Central memory CD8-positive, alpha-beta T cell (primary cell): Measurements from ENCODE around the gene TNNT2.

Experiments
- ATAC-seq: fragments of 150-1000 bp; cut with Tn5 transposase; replicated peaks from 2 replicates; pipeline ENCODE4 v1.10.0; 2022; ENCODE audit warnings: mild to moderate bottlenecking, moderate FRiP score, moderate number of reproducible peaks; ENCODE audit not compliant: poor library complexity, severe bottlenecking; ENCODE audit errors: extremely low read depth
- DNase-seq, 2 donors: peaks; one replicate each; pipeline ENCODE4 v3.0.0; 2021; ENCODE audit warnings: low spot score in 2 of 2
- H3K27ac Mint-ChIP-seq: one replicate; pipeline ENCODE4 v1.8.0; 2022; ENCODE audit warnings: low read depth, mild to moderate bottlenecking, moderate library complexity, mixed read lengths
- H3K27me3 Mint-ChIP-seq: one replicate; pipeline ENCODE4 v1.8.0; 2022; ENCODE audit warnings: mixed read lengths
- H3K36me3 Mint-ChIP-seq: one replicate; pipeline ENCODE4 v1.8.0; 2022; ENCODE audit warnings: mild to moderate bottlenecking, moderate library complexity, mixed read lengths; ENCODE audit not compliant: insufficient read depth
- H3K4me1 Mint-ChIP-seq: one replicate; pipeline ENCODE4 v1.8.0; 2022; ENCODE audit warnings: mixed read lengths
- H3K4me3 Mint-ChIP-seq: one replicate; pipeline ENCODE4 v1.8.0; 2022; ENCODE audit warnings: mild to moderate bottlenecking, moderate library complexity, mixed read lengths
- H3K9me3 Mint-ChIP-seq: one replicate; pipeline ENCODE4 v1.8.0; 2022; ENCODE audit warnings: mixed read lengths

TNNT2 gene

GRCh38 chr1:201331166-201331565 lies 46.3 kb downstream of the TNNT2 start:
- Mint-ChIP-seq H3K4me1 (no peaks in the 10 kb centered on the region), H3K9me3 (no peaks in the 10 kb centered on the region), H3K36me3 (no peaks in the 10 kb centered on the region), H3K27me3 (no peaks in the 10 kb centered on the region), H3K27ac (no peak overlapping the region), H3K4me3 (no peak overlapping the region)
- DNase-seq: no peak
- ATAC-seq: no peak

- no peaks in the 10 kb centered on the region for H3K4me1 Mint-ChIP-seq
- no peaks in the 10 kb centered on the region for H3K36me3 Mint-ChIP-seq
- H3K4me3 Mint-ChIP-seq: no peak overlapping the region
- no peak for DNase-seq
- no peak overlapping the region for H3K27ac Mint-ChIP-seq
- ATAC-seq: no peak
- H3K27me3 Mint-ChIP-seq: no peaks in the 10 kb centered on the region
- no peaks in the 10 kb centered on the region for H3K9me3 Mint-ChIP-seq
Measured at GRCh38 chr1:201330541-201330940, 46.9 kb downstream of the TNNT2 start.

- H3K4me3 Mint-ChIP-seq: no peak overlapping the region
Measured at GRCh38 chr1:201329801-201330200, 47.7 kb downstream of the TNNT2 start.

GRCh38 chr1:201329286-201329685 lies 48.2 kb downstream of the TNNT2 start:
- ATAC-seq (no peak), DNase-seq (no peak)
- H3K27me3 Mint-ChIP-seq: no peaks in the 10 kb centered on the region
- H3K27ac Mint-ChIP-seq: no peak overlapping the region
- H3K4me3 Mint-ChIP-seq: no peak overlapping the region
- H3K4me1 Mint-ChIP-seq: no peaks in the 10 kb centered on the region
- H3K36me3 Mint-ChIP-seq: no peaks in the 10 kb centered on the region
- H3K9me3 Mint-ChIP-seq: no peaks in the 10 kb centered on the region

More at GRCh38 chr1:201329801-201330200, 47.7 kb downstream of the TNNT2 start:
- Mint-ChIP-seq H3K9me3 (no peaks in the 10 kb centered on the region), H3K36me3 (no peaks in the 10 kb centered on the region), H3K27ac (no peak overlapping the region), H3K27me3 (no peaks in the 10 kb centered on the region), H3K4me1 (no peaks in the 10 kb centered on the region)
- DNase-seq (no peak), ATAC-seq (no peak)

GRCh38 chr1:201328576-201328975 lies 48.9 kb downstream of the TNNT2 start:
- DNase-seq: no peak
- no peak for ATAC-seq
- H3K27me3 Mint-ChIP-seq: no peaks in the 10 kb centered on the region
- no peak overlapping the region for H3K4me3 Mint-ChIP-seq
- H3K36me3 Mint-ChIP-seq: no peaks in the 10 kb centered on the region
- H3K9me3 Mint-ChIP-seq: no peaks in the 10 kb centered on the region
- H3K27ac Mint-ChIP-seq: no peak overlapping the region
- H3K4me1 Mint-ChIP-seq: no peaks in the 10 kb centered on the region

- Mint-ChIP-seq H3K4me3 (no peak overlapping the region), H3K9me3 (no peaks in the 10 kb centered on the region), H3K36me3 (no peaks in the 10 kb centered on the region), H3K27ac (no peak overlapping the region), H3K27me3 (no peaks in the 10 kb centered on the region), H3K4me1 (no peaks in the 10 kb centered on the region)
- ATAC-seq (no peak), DNase-seq (no peak)
Measured at GRCh38 chr1:201327687-201328240, 49.7 kb downstream of the TNNT2 start.

GRCh38 chr1:201326710-201327109 lies 50.8 kb downstream of the TNNT2 start:
- ATAC-seq: no peak
- no peaks in the 10 kb centered on the region for H3K4me1 Mint-ChIP-seq
- H3K27me3 Mint-ChIP-seq: no peaks in the 10 kb centered on the region
- no peak for DNase-seq
- no peak overlapping the region for H3K27ac Mint-ChIP-seq
- no peaks in the 10 kb centered on the region for H3K9me3 Mint-ChIP-seq
- H3K36me3 Mint-ChIP-seq: no peaks in the 10 kb centered on the region
- no peak overlapping the region for H3K4me3 Mint-ChIP-seq

GRCh38 chr1:201325678-201326060 lies 51.8 kb downstream of the TNNT2 start:
- ATAC-seq (no peak), DNase-seq (no peak)
- Mint-ChIP-seq H3K27me3 (no peaks in the 10 kb centered on the region), H3K4me3 (no peak overlapping the region), H3K27ac (no peak overlapping the region), H3K4me1 (no peaks in the 10 kb centered on the region), H3K9me3 (no peaks in the 10 kb centered on the region), H3K36me3 (no peaks in the 10 kb centered on the region)

GRCh38 chr1:201324821-201325677 lies 52.4 kb downstream of the TNNT2 start:
- no peaks in the 10 kb centered on the region for H3K27me3 Mint-ChIP-seq
- no peaks in the 10 kb centered on the region for H3K36me3 Mint-ChIP-seq
- H3K4me1 Mint-ChIP-seq: no peaks in the 10 kb centered on the region
- H3K9me3 Mint-ChIP-seq: no peaks in the 10 kb centered on the region
- DNase-seq (no peak), ATAC-seq (no peak)
- H3K27ac Mint-ChIP-seq: no peak overlapping the region
- no peak overlapping the region for H3K4me3 Mint-ChIP-seq

- ATAC-seq: no peak
- Mint-ChIP-seq H3K9me3 (no peaks in the 10 kb centered on the region), H3K27me3 (no peaks in the 10 kb centered on the region), H3K4me1 (no peaks in the 10 kb centered on the region), H3K36me3 (no peaks in the 10 kb centered on the region), H3K4me3 (no peak overlapping the region), H3K27ac (no peak overlapping the region)
- DNase-seq: no peak
Measured at GRCh38 chr1:201324306-201324705, 53.2 kb downstream of the TNNT2 start.

- DNase-seq: no peak
- ATAC-seq: no peak
- no peaks in the 10 kb centered on the region for H3K4me1 Mint-ChIP-seq
- no peaks in the 10 kb centered on the region for H3K27me3 Mint-ChIP-seq
- no peak overlapping the region for H3K4me3 Mint-ChIP-seq
- H3K27ac Mint-ChIP-seq: no peak overlapping the region
- no peaks in the 10 kb centered on the region for H3K36me3 Mint-ChIP-seq
- H3K9me3 Mint-ChIP-seq: no peaks in the 10 kb centered on the region
Measured at GRCh38 chr1:201322653-201323510, 54.6 kb downstream of the TNNT2 start.

- Mint-ChIP-seq H3K27ac (no peak overlapping the region), H3K4me1 (no peaks in the 10 kb centered on the region)
Measured at GRCh38 chr1:201321826-201322390, 55.6 kb downstream of the TNNT2 start.

More at GRCh38 chr1:201321826-201322390, 55.6 kb downstream of the TNNT2 start:
- Mint-ChIP-seq H3K4me3 (no peak overlapping the region), H3K9me3 (no peaks in the 10 kb centered on the region), H3K27me3 (no peaks in the 10 kb centered on the region), H3K36me3 (no peaks in the 10 kb centered on the region)
- DNase-seq: no peak
- ATAC-seq: no peak
